ENCODE results near the gene PARVB. TPM values are rescaled to one million over a fixed set of nuclear protein-coding genes. Genes with fewer than 3 reads are reported as not detected.

The PARVB gene
- total and polyA plus RNA-seq, 9 of the 15 experiments (the other 6 are each of a cell fraction or from before 2014, with no cell fraction given): 1.1 to 59.2 (median 29.2) TPM

GRCh38 chr22:44019416-44019815, 4.7 kb upstream of the PARVB start:
- TF ChIP-seq PRDM10 (IDR thresholded peaks at IDR 0.05; ENCODE audit: partially characterized antibody): no peak
- ChIA-PET CTCF (ENCODE audit: low intra/inter-chr PET ratio) (no interaction called here), POLR2A (interaction anchor here (0.6 kb wide), 1 partner anchor 454 kb away, joined by 4 read pairs; no protein-coding TSS in a partner anchor)
- FAIRE-seq (no peak), ATAC-seq (no peak), DNase-seq (ENCODE audit: extremely low read depth in 1 of 4, low spot score in 3 of 4) (no peak)
- H4K20me1 ChIP-seq (replicated peaks; ENCODE audit: control insufficient read depth, insufficient read depth, low read length): no peaks in the 10 kb centered on the region
- no peaks in the 10 kb centered on the region for H3K36me3 ChIP-seq (ENCODE audit: control insufficient read depth, insufficient read depth, low read length)
- H3K9me1 ChIP-seq (ENCODE audit: control insufficient read depth, insufficient read depth, low read length): no peaks in the 10 kb centered on the region
- BruUV-seq (replicated peaks): no TSS peak
- H3K27ac ChIP-seq (ENCODE audit: extremely low read depth, low read depth, low read length): no peak overlapping the region
- H3K4me2 ChIP-seq (ENCODE audit: insufficient read depth, low read length): no peak overlapping the region
- no peak overlapping the region for H3K4me3 ChIP-seq
- no peak overlapping the region for H3K9ac ChIP-seq (ENCODE audit: insufficient read depth in 1 of 2, low read depth in 2 of 2, low read length in 2 of 2)
- WGBS (ENCODE audit: insufficient coverage, low coverage, missing lambda C conversion rate): 86% methylated on average over 9 of the region's 10 CpGs
- no peak overlapping the region for H2AFZ ChIP-seq (ENCODE audit: low read depth, low read length)
- H3K27me3 ChIP-seq (ENCODE audit: control insufficient read depth in 2 of 2, insufficient read depth in 2 of 2, low read length in 2 of 2): no peaks in the 10 kb centered on the region
- in situ Hi-C loops (cut with MboI) (no loop called here), intact Hi-C loops (cut with micrococcal nuclease) (no loop called here)
- peaks cover 13 to 24% of the 10 kb centered on the region in 2 experiments; a peak in 4 of 5 replicates for H3K4me1 ChIP-seq (replicated peaks in 1 of 2; ENCODE audit: control insufficient read depth in 2 of 2, insufficient read depth in 2 of 2, low read length in 2 of 2)
- no peaks in the 10 kb centered on the region for H3K9me3 ChIP-seq (replicated peaks; ENCODE audit: control insufficient read depth, insufficient read depth, low read depth, low read length)
- H3K79me2 ChIP-seq (ENCODE audit: control insufficient read depth, insufficient read depth, low read length): peaks cover 28% of the 10 kb centered on the region

- Histone ChIP-seq H3K4me2 (ENCODE audit: insufficient read depth, low read length) (no peak overlapping the region), H3K79me2 (ENCODE audit: control insufficient read depth, insufficient read depth, low read length) (peaks cover 32% of the 10 kb centered on the region), H3K27ac (ENCODE audit: extremely low read depth, low read depth, low read length) (no peak overlapping the region), H3K4me3 (no peak overlapping the region), H3K27me3 (ENCODE audit: control insufficient read depth in 2 of 2, insufficient read depth in 2 of 2, low read length in 2 of 2) (no peaks in the 10 kb centered on the region), H2AFZ (ENCODE audit: low read depth, low read length) (no peak overlapping the region), H3K9me3 (replicated peaks; ENCODE audit: control insufficient read depth, insufficient read depth, low read depth, low read length) (no peaks in the 10 kb centered on the region), H3K36me3 (ENCODE audit: control insufficient read depth, insufficient read depth, low read length) (no peaks in the 10 kb centered on the region), H4K20me1 (replicated peaks; ENCODE audit: control insufficient read depth, insufficient read depth, low read length) (no peaks in the 10 kb centered on the region), H3K4me1 (replicated peaks in 1 of 2; ENCODE audit: control insufficient read depth in 2 of 2, insufficient read depth in 2 of 2, low read length in 2 of 2) (peaks cover 13 to 28% of the 10 kb centered on the region in 2 experiments; a peak in 4 of 5 replicates), H3K9ac (ENCODE audit: insufficient read depth in 1 of 2, low read depth in 2 of 2, low read length in 2 of 2) (no peak overlapping the region), H3K9me1 (ENCODE audit: control insufficient read depth, insufficient read depth, low read length) (no peaks in the 10 kb centered on the region)
- CTCF ChIA-PET (ENCODE audit: low intra/inter-chr PET ratio): no interaction called here
- in situ Hi-C loops (cut with MboI) (no loop called here), intact Hi-C loops (cut with micrococcal nuclease) (no loop called here)
- BruUV-seq (replicated peaks): no TSS peak
- ATAC-seq (no peak), DNase-seq (ENCODE audit: extremely low read depth in 1 of 4, low spot score in 3 of 4) (no peak), FAIRE-seq (no peak)
- POLR2A ChIA-PET: no interaction called here
- WGBS (ENCODE audit: insufficient coverage, low coverage, missing lambda C conversion rate): 94% methylated on average over 5 of the region's 5 CpGs
- no peak for TF ChIP-seq GTF2B (IDR thresholded peaks at IDR 0.05; ENCODE audit: extremely low read depth, insufficient read length)
- TF ChIP-seq CC2D1A (IDR thresholded peaks at IDR 0.05): no peak
- TF ChIP-seq ZNF311 (CRISPR knock-in tag; IDR thresholded peaks at IDR 0.05): no peak
- TF ChIP-seq NR4A1 (CRISPR knock-in tag; IDR thresholded peaks at IDR 0.05): no peak
- TF ChIP-seq NR4A1 (tag; IDR thresholded peaks at IDR 0.05): no peak
- TF ChIP-seq THRAP3 (IDR thresholded peaks at IDR 0.05; ENCODE audit: borderline replicate concordance): no peak
- no peak for TF ChIP-seq MYNN (IDR thresholded peaks at IDR 0.05)
- TF ChIP-seq MYNN (CRISPR knock-in tag; IDR thresholded peaks at IDR 0.05): no peak
- no peak for TF ChIP-seq ARID2 (IDR thresholded peaks at IDR 0.05)
- TF ChIP-seq MLLT1 (IDR thresholded peaks at IDR 0.05): no peak
Observed at GRCh38 chr22:44019846-44020245, 4.3 kb upstream of the PARVB start.
